ENCODE results near the gene PKNOX2.

PKNOX2 gene

DNA sequence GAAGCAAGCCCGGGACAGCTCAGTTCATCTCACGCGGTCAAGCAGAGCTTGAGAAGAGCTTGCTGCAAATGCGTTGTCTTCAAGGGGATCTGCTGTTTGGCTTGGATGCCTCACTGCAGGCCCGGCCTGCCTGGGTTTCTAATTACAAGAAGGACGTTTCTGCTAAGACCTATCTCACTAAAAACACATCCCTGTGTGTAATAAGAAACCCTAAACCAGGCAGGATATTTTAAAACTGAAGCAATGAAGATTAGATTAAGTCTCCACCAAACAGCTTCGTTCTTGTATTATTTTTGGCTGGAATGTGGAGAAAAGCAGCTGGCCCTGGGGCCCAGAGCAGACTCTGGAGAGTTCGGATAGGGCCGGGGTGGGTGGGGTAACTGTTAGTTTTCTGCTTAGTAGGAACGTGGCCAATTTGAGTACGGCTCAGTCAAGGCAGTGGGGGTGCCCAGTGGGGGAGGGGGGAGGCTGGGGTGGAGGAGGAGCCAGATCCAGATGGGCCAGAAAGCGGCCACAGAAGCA, 6.0 kb downstream of the PKNOX2 start:
- in situ Hi-C loops (cut with HindIII; ENCODE audit: low sequenced_read_pairs), result no loop called here

- in situ Hi-C loops (cut with HindIII; ENCODE audit: low sequenced_read_pairs), result no loop called here
Observed at GRCh38 chr11:125171974-125172373, 7.4 kb downstream of the PKNOX2 start.

DNA sequence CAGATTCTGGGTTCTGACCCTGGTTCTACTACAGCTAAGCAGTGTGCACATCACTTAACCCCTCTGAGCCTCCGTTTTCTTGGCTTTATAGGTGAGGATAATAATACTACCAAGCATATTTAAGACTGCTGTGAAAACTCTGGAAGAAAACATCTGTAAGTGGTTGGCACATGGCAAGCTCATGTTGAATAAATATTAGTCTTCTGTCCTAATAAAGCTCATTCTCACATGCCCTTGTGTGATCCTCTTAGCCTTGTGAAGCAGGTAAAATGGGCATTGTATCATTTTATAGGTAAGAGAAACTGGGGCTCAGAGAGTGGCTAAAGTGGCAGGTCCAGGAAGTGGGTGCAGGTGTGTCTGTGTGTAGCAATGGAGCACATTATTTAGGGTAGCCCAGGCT, 8.5 kb downstream of the PKNOX2 start:
- in situ Hi-C loops (cut with HindIII; ENCODE audit: low sequenced_read_pairs), result no loop called here

DNA sequence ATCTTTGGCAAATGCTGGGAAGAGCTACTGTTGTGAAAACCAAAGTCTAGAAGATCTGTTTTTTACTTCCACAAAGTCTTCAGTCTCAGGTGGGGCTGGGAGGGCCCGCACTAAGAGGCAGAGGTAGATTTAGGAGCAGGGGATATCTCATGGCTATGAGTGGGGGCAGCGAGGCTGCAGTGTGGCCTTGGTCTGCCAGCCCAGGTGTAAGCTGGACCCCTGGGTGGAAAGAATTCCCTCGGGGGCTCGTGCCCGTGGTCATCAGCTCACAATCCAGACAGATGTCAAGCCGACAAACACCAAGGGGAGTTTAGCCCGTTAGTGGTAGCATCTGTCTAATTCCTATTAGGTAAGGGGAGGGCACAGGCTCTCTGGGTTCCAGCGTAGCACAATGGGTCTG, 9.0 kb downstream of the PKNOX2 start:
- in situ Hi-C loops (cut with HindIII; ENCODE audit: low sequenced_read_pairs), result no loop called here

DNA sequence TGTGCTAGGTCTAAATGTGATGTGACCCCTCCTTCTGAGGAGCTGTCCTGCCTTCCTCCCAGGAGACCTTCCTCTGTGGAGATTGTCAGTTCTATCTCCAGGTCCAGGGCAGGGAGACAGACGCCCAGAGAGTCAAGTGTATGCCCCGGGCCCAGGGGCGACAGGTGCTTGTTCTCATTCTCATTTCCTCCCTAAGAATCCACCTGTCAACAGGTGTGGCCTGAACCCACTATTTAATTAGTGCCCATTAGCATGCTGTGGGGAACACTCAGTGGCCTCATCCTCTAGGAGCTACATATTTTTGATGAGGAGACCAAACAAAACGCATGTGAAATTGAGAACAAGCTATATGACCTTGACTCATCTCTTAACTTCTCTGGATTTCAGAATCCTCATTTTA, 9.5 kb downstream of the PKNOX2 start:
- in situ Hi-C loops (cut with HindIII; ENCODE audit: low sequenced_read_pairs), result no loop called here

- in situ Hi-C loops (cut with HindIII; ENCODE audit: low sequenced_read_pairs), result no loop called here
Observed at GRCh38 chr11:125174686-125175085, 10.1 kb downstream of the PKNOX2 start.

DNA sequence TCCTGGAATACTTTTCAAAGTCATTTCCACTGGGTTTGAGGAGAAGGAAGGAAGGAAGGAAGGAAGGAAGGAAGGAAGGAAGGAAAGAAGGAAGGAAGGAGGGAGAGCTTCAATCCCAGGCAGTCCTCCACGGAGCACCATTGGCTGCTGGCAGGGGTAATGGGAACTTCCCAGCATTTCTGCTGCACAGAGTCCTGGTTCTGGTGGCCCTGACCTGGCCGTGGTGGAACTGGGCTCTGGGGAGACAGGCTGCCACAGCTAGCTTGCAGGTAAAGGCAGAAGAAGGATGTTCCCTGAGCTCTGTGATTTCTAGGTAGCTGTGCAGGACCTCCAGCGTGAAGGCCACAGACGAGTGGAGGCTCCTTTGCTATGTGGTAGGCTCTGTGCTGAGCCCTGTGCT, 10.6 kb downstream of the PKNOX2 start:
- in situ Hi-C loops (cut with HindIII; ENCODE audit: low sequenced_read_pairs), result no loop called here

DNA sequence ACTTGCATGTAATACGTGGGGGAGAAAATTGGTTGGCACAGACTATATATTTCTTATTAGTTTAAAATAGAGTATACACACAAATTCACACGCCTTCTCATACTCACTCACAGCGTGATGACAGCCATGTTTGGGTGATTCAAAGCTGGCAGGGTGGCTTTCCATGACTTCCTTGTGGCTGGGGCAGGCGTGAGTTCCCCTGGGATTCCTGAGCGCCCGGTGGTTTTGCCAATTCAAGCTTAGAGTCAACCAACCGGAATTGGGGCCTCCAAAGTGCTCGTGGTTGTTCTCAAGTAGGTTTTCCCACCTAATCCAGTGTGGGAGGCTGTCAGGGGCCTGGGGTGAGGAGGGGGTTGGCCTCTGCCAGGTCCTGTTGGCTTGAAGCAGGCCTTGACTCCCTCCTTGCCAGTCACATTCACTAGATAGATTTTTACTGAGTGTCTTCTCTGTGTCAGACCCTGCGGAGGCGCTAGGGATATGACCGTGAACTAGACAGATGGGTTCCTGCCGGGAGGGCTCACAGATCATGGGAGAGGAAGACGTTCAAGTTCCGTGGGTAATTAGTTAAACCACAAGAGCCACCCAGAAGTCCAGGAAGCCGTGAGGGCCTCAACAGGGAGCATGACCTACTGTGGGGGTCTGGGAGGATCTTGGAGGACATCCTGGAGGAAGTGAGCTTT, 11.5 kb downstream of the PKNOX2 start:
- in situ Hi-C loops (cut with HindIII; ENCODE audit: low sequenced_read_pairs), result no loop called here

- in situ Hi-C loops (cut with HindIII; ENCODE audit: low sequenced_read_pairs), result no loop called here
Observed at GRCh38 chr11:125176866-125177265, 12.3 kb downstream of the PKNOX2 start.

DNA sequence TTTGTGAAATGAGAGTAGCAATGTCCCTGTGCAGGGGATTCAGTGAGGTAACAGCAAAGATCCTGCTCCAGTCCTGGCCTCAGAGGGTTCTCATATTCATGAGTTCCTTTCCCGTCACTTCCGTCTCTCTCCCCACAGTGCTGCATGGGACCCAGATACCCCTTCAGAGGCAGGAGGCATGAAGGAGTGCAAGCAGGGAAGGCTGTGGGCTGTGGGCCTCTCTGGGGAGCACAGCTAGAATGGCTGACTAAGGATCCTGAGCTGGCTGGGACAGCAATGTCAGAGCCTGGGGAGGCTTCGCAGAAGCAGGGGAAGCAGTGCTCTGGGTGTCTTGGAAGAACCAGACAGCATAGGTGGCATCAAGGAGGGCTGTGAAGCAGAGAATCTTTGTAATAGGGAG, 13.0 kb downstream of the PKNOX2 start:
- in situ Hi-C loops (cut with HindIII; ENCODE audit: low sequenced_read_pairs), result no loop called here

GRCh38 chr11:125179346-125179745, 14.8 kb downstream of the PKNOX2 start:
- in situ Hi-C loops (cut with HindIII; ENCODE audit: low sequenced_read_pairs), result no loop called here

DNA sequence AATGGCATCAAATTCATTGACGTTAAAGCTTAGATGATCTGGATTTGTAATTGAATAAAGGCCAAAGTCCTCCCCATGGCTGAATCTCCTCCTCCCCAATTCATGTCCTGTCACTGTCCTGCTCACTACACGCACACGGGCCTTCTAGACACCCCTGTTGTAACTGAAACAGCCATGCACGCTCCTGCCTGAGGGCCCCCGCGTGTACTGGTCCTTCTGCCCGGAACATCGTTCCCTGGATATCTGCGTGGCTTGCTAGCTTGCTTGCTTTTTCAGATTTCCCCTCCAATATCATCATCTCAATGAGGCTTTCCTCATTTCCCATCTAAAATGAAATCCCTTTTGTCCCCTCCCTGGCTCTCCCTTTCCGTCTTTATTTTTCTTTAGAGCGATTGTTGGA, 15.3 kb downstream of the PKNOX2 start:
- in situ Hi-C loops (cut with HindIII; ENCODE audit: low sequenced_read_pairs), result no loop called here

DNA sequence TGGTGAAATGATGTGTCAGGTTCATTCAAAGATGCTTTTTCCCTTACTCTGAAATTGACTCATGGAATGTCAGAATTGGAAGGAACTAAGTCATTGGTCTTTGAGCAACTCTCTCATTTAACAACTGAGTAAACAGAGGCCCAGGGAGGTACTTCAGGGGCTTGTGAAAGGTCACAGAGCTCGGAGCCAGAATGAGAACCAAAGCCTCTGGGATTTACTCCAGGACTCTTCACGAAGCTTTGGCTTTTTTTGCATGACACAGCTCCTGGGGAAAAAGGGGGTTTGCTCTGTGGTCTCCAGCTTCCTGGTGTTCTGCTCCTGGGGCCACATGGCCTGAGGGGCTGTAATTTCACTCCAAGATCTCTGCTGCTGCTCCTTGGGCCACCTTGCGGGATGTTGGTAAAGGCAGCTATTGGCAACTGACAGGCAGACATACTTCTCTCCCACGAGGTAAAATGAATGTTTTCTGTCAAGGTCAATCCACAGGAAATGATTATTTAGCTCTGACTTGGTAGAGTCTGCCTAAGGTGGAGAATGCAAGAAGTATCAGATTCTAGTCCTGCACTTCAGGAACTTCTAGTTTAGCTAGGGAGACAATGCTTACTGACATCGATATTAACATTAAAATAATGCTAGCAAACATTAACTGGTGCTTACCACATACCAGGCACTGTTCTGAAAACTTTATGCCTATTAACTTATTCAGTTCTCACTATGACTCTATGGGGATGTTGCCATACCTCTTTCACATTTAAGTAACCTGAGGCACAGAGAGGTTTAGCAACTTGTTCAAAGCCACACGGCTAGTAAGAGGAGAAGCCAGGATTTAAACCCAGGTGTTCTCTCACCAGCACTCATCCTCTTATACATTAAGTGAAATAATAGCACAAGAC, 16.1 kb downstream of the PKNOX2 start:
- in situ Hi-C loops (cut with HindIII; ENCODE audit: low sequenced_read_pairs), result no loop called here

GRCh38 chr11:125182573-125182972, 18.0 kb downstream of the PKNOX2 start:
- in situ Hi-C loops (cut with HindIII; ENCODE audit: low sequenced_read_pairs), result no loop called here

DNA sequence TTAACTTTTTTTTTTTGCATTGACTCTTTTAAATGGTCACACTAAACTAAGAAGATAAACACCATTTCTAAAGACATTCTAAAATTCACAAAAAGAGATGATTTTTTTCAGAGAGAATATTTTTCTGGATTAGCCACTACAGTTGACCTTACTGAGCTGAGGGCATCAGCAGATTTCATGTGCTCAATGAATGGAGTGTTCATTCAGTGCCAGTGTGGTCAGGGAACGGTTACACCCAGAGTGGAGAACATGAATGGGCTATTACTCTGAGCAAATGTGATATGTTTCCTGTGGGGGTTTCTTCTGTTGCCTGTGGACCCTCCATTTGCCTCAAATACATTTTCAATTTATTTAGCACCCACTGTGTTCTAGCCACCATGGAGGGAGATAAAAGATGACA, 19.1 kb downstream of the PKNOX2 start:
- in situ Hi-C loops (cut with HindIII; ENCODE audit: low sequenced_read_pairs), result no loop called here

DNA sequence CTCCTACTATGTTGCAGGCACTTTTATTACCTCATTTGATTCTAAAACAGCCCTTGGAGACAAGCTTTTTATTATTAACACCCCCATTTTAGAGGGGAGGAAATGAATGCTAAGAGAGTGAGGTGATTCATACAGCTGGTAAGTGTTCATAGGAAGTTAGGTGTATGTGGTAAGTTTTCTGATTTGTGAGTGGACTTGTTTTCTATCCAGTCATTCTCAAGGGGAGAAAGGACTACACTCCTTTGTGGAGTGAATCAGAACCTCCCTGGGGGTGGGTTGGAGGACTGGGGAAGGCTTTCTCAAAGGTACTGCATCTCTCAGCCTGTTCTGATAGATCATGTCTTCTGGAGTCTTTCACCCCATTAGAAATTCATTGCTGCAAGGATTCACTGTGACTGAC, 23.5 kb downstream of the PKNOX2 start:
- in situ Hi-C loops (cut with HindIII; ENCODE audit: low sequenced_read_pairs), result no loop called here

- in situ Hi-C loops (cut with HindIII; ENCODE audit: low sequenced_read_pairs), result no loop called here
Observed at GRCh38 chr11:125190566-125190965, 26.0 kb downstream of the PKNOX2 start.

- in situ Hi-C loops (cut with HindIII; ENCODE audit: low sequenced_read_pairs), result no loop called here
Observed at GRCh38 chr11:125192183-125192582, 27.6 kb downstream of the PKNOX2 start.

GRCh38 chr11:125192717-125193415, 28.3 kb downstream of the PKNOX2 start:
- in situ Hi-C loops (cut with HindIII; ENCODE audit: low sequenced_read_pairs), result no loop called here

DNA sequence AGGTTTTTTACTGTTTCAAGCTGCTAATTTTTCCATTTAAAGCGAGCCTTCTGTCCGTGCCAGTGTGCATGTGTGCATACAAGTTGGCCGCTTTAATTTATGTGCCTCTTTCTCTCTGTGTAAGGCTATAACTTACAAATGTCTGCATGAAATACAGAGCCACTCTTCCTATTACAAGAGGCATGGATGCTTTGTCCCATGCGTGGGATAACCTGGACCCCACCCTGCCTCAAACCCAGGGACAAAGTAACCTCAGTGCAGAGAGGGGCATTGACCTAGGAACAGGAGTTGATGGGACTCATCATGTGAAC, 28.8 kb downstream of the PKNOX2 start:
- in situ Hi-C loops (cut with HindIII; ENCODE audit: low sequenced_read_pairs), result no loop called here

GRCh38 chr11:125193841-125194240, 29.3 kb downstream of the PKNOX2 start:
- in situ Hi-C loops (cut with HindIII; ENCODE audit: low sequenced_read_pairs), result no loop called here

- in situ Hi-C loops (cut with HindIII; ENCODE audit: low sequenced_read_pairs), result loop anchor here (5.0 kb wide), 2 partner anchors 52 to 82 kb away; no protein-coding TSS in a partner anchor
Observed at GRCh38 chr11:125199915-125200314, 35.4 kb downstream of the PKNOX2 start.
